GM19397 (cell line): Measurements from ENCODE around the gene TENT4A.

Experiments
- ATAC-seq: cut with Tn5 transposase; IDR thresholded peaks from one replicate; pipeline ENCODE4 v1.9.1; 2021; ENCODE audit warnings: mild to moderate bottlenecking, moderate library complexity; ENCODE audit not compliant: unreplicated experiment

TENT4A gene

DNA sequence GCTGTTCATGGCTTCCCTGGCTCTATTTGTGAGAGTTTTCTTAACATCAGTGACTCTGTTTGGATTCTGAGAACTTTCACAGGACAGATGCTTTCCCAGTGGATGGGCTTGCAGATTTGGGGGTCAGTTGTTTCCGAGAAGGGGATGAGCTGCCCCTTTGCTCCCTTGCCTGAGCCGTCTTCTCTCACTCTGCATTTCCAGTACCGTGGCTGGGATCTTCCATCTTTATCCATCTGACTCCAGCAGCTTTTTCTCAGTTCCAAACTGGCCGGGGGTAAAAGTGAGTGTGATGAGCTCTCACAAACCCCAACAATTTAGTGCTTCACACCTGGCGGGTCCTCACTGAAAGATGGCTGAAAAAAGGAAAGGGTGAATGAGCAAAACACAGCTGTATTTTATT lies 79.1 kb downstream of the TENT4A start:
- no peak for ATAC-seq

GRCh38 chr5:6792911-6793471 lies 79.8 kb downstream of the TENT4A start:
- no peak for ATAC-seq

DNA sequence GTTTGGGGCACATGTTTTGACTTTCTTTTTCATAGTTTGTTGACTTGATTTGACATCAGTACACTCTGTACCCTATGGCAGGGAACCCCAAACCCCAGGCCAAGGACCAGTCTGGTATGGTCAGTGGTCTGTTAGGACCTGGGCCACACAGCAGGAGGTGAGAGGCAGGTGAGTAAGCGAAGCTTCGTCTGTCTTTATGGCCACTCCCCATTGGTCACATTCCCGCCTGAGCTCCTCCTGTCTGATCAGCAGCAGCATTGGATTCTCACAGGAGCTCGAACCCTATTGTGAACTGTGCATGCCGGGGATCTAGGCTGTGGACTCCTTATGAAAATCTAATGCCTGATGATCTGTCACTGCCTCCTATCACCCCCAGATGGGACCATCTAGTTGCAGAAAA lies 88.0 kb downstream of the TENT4A start:
- ATAC-seq = no peak

- ATAC-seq = no peak
Observed at GRCh38 chr5:6803981-6804550, 90.8 kb downstream of the TENT4A start.

- ATAC-seq = no peak
Observed at GRCh38 chr5:6804766-6805501, 91.7 kb downstream of the TENT4A start.

GRCh38 chr5:6805841-6806240 lies 92.6 kb downstream of the TENT4A start:
- ATAC-seq = no peak
